Measurements from ENCODE around the gene CRYGN. TPM values are rescaled to one million over a fixed set of nuclear protein-coding genes. Genes with fewer than 3 reads are reported as not detected.

The CRYGN gene
- polyA plus RNA-seq, 1 donor, result 0.36 TPM

- Histone ChIP-seq H3K4me1 (ENCODE audit: control insufficient read depth, insufficient read depth, low read length) (peaks cover 8% of the 10 kb centered on the region), H3K9me3 (ENCODE audit: control insufficient read depth, low read depth, low read length) (no peaks in the 10 kb centered on the region), H3K36me3 (ENCODE audit: control insufficient read depth, insufficient read depth, low read length) (no peaks in the 10 kb centered on the region), H3K4me3 (ENCODE audit: low read length) (no peak overlapping the region), H3K27me3 (ENCODE audit: control insufficient read depth, insufficient read depth, low read length) (peaks cover 4% of the 10 kb centered on the region), H3K27ac (ENCODE audit: low read length) (no peak overlapping the region)
- WGBS (ENCODE audit: insufficient coverage, low lambda C conversion rate), result no CpG with 5 or more reads among the region's 23 CpGs
- no peak for DNase-seq
These were observed 12.0 kb upstream of the CRYGN start for GRCh38 chr7:151451626-151452571.

- H3K36me3 ChIP-seq (ENCODE audit: control insufficient read depth, insufficient read depth, low read length), result no peaks in the 10 kb centered on the region
- H3K27ac ChIP-seq (ENCODE audit: low read length), result no peak overlapping the region
- H3K4me1 ChIP-seq (ENCODE audit: control insufficient read depth, insufficient read depth, low read length), result peaks cover 1% of the 10 kb centered on the region
- H3K27me3 ChIP-seq (ENCODE audit: control insufficient read depth, insufficient read depth, low read length), result peaks cover 9% of the 10 kb centered on the region
- no peaks in the 10 kb centered on the region for H3K9me3 ChIP-seq (ENCODE audit: control insufficient read depth, low read depth, low read length)
- 90% methylated on average over 2 of the region's 5 CpGs for WGBS (ENCODE audit: insufficient coverage, low lambda C conversion rate)
- no peak overlapping the region for H3K4me3 ChIP-seq (ENCODE audit: low read length)
- no peak for DNase-seq
These were observed 11.2 kb upstream of the CRYGN start for GRCh38 chr7:151451156-151451555.

- Histone ChIP-seq H3K4me1 (ENCODE audit: control insufficient read depth, insufficient read depth, low read length) (no peaks in the 10 kb centered on the region), H3K36me3 (ENCODE audit: control insufficient read depth, insufficient read depth, low read length) (no peaks in the 10 kb centered on the region), H3K9me3 (ENCODE audit: control insufficient read depth, low read depth, low read length) (no peaks in the 10 kb centered on the region), H3K27ac (ENCODE audit: low read length) (no peak overlapping the region), H3K4me3 (ENCODE audit: low read length) (no peak overlapping the region), H3K27me3 (ENCODE audit: control insufficient read depth, insufficient read depth, low read length) (peaks cover 9% of the 10 kb centered on the region)
- no CpG with 5 or more reads among the region's 9 CpGs for WGBS (ENCODE audit: insufficient coverage, low lambda C conversion rate)
- DNase-seq, result no peak
These were observed 10.0 kb upstream of the CRYGN start for GRCh38 chr7:151449990-151450389.

- H3K36me3 ChIP-seq (ENCODE audit: control insufficient read depth, insufficient read depth, low read length), result no peaks in the 10 kb centered on the region
- DNase-seq, result peak; percentile 51 to 83
- H3K27me3 ChIP-seq (ENCODE audit: control insufficient read depth, insufficient read depth, low read length), result peaks cover 9% of the 10 kb centered on the region
- peak overlapping the region; percentile 63 for H3K4me3 ChIP-seq (ENCODE audit: low read length)
- WGBS (ENCODE audit: insufficient coverage, low lambda C conversion rate), result no CpG with 5 or more reads among the region's 61 CpGs
- H3K4me1 ChIP-seq (ENCODE audit: control insufficient read depth, insufficient read depth, low read length), result no peaks in the 10 kb centered on the region
- no peaks in the 10 kb centered on the region for H3K9me3 ChIP-seq (ENCODE audit: control insufficient read depth, low read depth, low read length)
- no peak overlapping the region for H3K27ac ChIP-seq (ENCODE audit: low read length)
These were observed 8.6 kb upstream of the CRYGN start for GRCh38 chr7:151448261-151449252.

- WGBS (ENCODE audit: insufficient coverage, low lambda C conversion rate), result no CpG with 5 or more reads among the region's 26 CpGs
- H3K4me3 ChIP-seq (ENCODE audit: low read length), result peak overlapping the region; percentile 63
- H3K4me1 ChIP-seq (ENCODE audit: control insufficient read depth, insufficient read depth, low read length), result no peaks in the 10 kb centered on the region
- no peak overlapping the region for H3K27ac ChIP-seq (ENCODE audit: low read length)
- no peaks in the 10 kb centered on the region for H3K36me3 ChIP-seq (ENCODE audit: control insufficient read depth, insufficient read depth, low read length)
- H3K27me3 ChIP-seq (ENCODE audit: control insufficient read depth, insufficient read depth, low read length), result peaks cover 9% of the 10 kb centered on the region
- H3K9me3 ChIP-seq (ENCODE audit: control insufficient read depth, low read depth, low read length), result no peaks in the 10 kb centered on the region
- no peak for DNase-seq
These were observed 7.9 kb upstream of the CRYGN start for GRCh38 chr7:151447901-151448260.

GRCh38 chr7:151447312-151447711, 7.4 kb upstream of the CRYGN start:
- H3K27ac ChIP-seq (ENCODE audit: low read length), result no peak overlapping the region
- H3K4me1 ChIP-seq (ENCODE audit: control insufficient read depth, insufficient read depth, low read length), result no peaks in the 10 kb centered on the region
- H3K27me3 ChIP-seq (ENCODE audit: control insufficient read depth, insufficient read depth, low read length), result peaks cover 9% of the 10 kb centered on the region
- H3K36me3 ChIP-seq (ENCODE audit: control insufficient read depth, insufficient read depth, low read length), result no peaks in the 10 kb centered on the region
- H3K4me3 ChIP-seq (ENCODE audit: low read length), result no peak overlapping the region
- H3K9me3 ChIP-seq (ENCODE audit: control insufficient read depth, low read depth, low read length), result no peaks in the 10 kb centered on the region
- DNase-seq, result no peak
- no CpG with 5 or more reads among the region's 18 CpGs for WGBS (ENCODE audit: insufficient coverage, low lambda C conversion rate)

- no peaks in the 10 kb centered on the region for H3K9me3 ChIP-seq (ENCODE audit: control insufficient read depth, low read depth, low read length)
- peaks cover 8% of the 10 kb centered on the region for H3K27me3 ChIP-seq (ENCODE audit: control insufficient read depth, insufficient read depth, low read length)
- no CpG with 5 or more reads among the region's 2 CpGs for WGBS (ENCODE audit: insufficient coverage, low lambda C conversion rate)
- H3K4me3 ChIP-seq (ENCODE audit: low read length), result no peak overlapping the region
- H3K36me3 ChIP-seq (ENCODE audit: control insufficient read depth, insufficient read depth, low read length), result no peaks in the 10 kb centered on the region
- H3K27ac ChIP-seq (ENCODE audit: low read length), result no peak overlapping the region
- no peaks in the 10 kb centered on the region for H3K4me1 ChIP-seq (ENCODE audit: control insufficient read depth, insufficient read depth, low read length)
- DNase-seq, result no peak
These were observed 6.5 kb upstream of the CRYGN start for GRCh38 chr7:151446412-151446811.

GRCh38 chr7:151444632-151445031, 4.7 kb upstream of the CRYGN start:
- Histone ChIP-seq H3K36me3 (ENCODE audit: control insufficient read depth, insufficient read depth, low read length) (no peaks in the 10 kb centered on the region), H3K9me3 (ENCODE audit: control insufficient read depth, low read depth, low read length) (no peaks in the 10 kb centered on the region), H3K27me3 (ENCODE audit: control insufficient read depth, insufficient read depth, low read length) (peaks cover 26% of the 10 kb centered on the region), H3K4me1 (ENCODE audit: control insufficient read depth, insufficient read depth, low read length) (peaks cover 2% of the 10 kb centered on the region), H3K4me3 (ENCODE audit: low read length) (no peak overlapping the region), H3K27ac (ENCODE audit: low read length) (no peak overlapping the region)
- no peak for DNase-seq
- WGBS (ENCODE audit: insufficient coverage, low lambda C conversion rate), result no CpG with 5 or more reads among the region's 1 CpG

GRCh38 chr7:151442776-151443496, 3.0 kb upstream of the CRYGN start:
- H3K9me3 ChIP-seq (ENCODE audit: control insufficient read depth, low read depth, low read length), result no peaks in the 10 kb centered on the region
- H3K27ac ChIP-seq (ENCODE audit: low read length), result no peak overlapping the region
- H3K36me3 ChIP-seq (ENCODE audit: control insufficient read depth, insufficient read depth, low read length), result no peaks in the 10 kb centered on the region
- no peak for DNase-seq
- 100% methylated on average over 2 of the region's 10 CpGs for WGBS (ENCODE audit: insufficient coverage, low lambda C conversion rate)
- H3K4me1 ChIP-seq (ENCODE audit: control insufficient read depth, insufficient read depth, low read length), result peaks cover 6% of the 10 kb centered on the region
- H3K27me3 ChIP-seq (ENCODE audit: control insufficient read depth, insufficient read depth, low read length), result peaks cover 37% of the 10 kb centered on the region
- H3K4me3 ChIP-seq (ENCODE audit: low read length), result no peak overlapping the region
